Heart left ventricle (tissue), 13 donors: ENCODE results near the gene DNASE1L1.

Source experiments
- POLR2A ChIP-seq, 2 donors: fragments of 450-650 bp; IDR thresholded peaks; one replicate each; pipeline ENCODE4 v1.6.1; 2017; ENCODE audit warnings: antibody characterized with exemption in 2 of 2, mild to moderate bottlenecking in 2 of 2, moderate library complexity in 2 of 2
- TF ChIP-seq, protein P1 (sequence below), 12 donors: fragments of 200-600 bp; sonication (generic) in 4 of 12; IDR thresholded peaks; one replicate each; pipeline versions ENCODE4 v1.5.0 to v1.8.0; 2018 to 2022; ENCODE audit warnings: antibody characterized with exemption in 12 of 12, mild to moderate bottlenecking in 5 of 12
- donor health status: ischemic (EF 13 %, LVEDD 7.1; RV severe dilation, severe dysfunction).
- donor health status: DM: no; HTN: yes; CAD: no.
- donor health status: DM: no; HTN: no; CAD: no.
- donor health status: ischemic (EF 25% LVEDD 6.9; RV normal size, moderate dysfunction).
- donor health status: ischemic (EF 25% LVEDD 5.7; RV mildly dilated, moderate dysfunction).
- donor health status: ischemic (EF 35%, LVEDD 5.7; RV mildly dilated, moderate dysfunction).
- donor health status: nonischemic (EF 11% LVEDD 7.7; RV severe dilation, severe dysfunction).
- donor health status: DM: yes; HTN: yes; CAD: no.
- donor health status: PGD.
- donor health status: ischemic (EF 29% LVEDD 5.4; RV normal size, mild dysfunction).
- donor health status: nonischemic (EF 23%, LVEDD 6.1; RV moderate dilation, normal function).

DNA sequence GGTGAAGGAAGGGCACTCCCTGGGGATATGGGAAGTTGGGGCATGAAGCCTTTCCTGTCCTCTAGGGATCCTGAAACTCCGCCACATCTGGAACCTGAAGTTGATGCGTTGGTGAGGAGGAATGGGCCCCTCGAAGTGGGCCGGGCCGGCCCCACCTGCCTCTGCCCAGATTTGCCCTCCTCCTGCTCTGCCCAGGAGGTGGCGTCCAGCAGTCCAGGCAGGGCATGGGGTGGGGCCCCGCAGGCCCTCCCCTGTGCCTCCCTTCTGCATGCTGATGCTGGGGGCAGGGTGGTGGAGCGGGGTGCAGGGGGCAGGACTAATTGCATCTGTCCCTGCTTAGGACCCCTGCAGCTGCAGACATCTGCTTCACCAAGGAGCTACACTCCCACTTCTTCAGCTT, 4.1 kb upstream of the DNASE1L1 start:
- no peak for TF ChIP-seq POLR2A (IDR thresholded peaks at IDR 0.05)
- TF ChIP-seq, protein P1, sequence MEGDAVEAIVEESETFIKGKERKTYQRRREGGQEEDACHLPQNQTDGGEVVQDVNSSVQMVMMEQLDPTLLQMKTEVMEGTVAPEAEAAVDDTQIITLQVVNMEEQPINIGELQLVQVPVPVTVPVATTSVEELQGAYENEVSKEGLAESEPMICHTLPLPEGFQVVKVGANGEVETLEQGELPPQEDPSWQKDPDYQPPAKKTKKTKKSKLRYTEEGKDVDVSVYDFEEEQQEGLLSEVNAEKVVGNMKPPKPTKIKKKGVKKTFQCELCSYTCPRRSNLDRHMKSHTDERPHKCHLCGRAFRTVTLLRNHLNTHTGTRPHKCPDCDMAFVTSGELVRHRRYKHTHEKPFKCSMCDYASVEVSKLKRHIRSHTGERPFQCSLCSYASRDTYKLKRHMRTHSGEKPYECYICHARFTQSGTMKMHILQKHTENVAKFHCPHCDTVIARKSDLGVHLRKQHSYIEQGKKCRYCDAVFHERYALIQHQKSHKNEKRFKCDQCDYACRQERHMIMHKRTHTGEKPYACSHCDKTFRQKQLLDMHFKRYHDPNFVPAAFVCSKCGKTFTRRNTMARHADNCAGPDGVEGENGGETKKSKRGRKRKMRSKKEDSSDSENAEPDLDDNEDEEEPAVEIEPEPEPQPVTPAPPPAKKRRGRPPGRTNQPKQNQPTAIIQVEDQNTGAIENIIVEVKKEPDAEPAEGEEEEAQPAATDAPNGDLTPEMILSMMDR (IDR thresholded peaks at IDR 0.05) = no peak
